NB4 (cell line): ENCODE results near the gene OTULINL.

Experiments used
- MYC ChIP-seq: IDR thresholded peaks from 2 replicates; pipeline ENCODE4 v1.6.1; 2011; ENCODE audit warnings: low read depth, low read length
- TF ChIP-seq, protein P1 (sequence below): IDR thresholded peaks from one replicate; pipeline ENCODE4 v1.5.1; 2012; ENCODE audit warnings: low read depth, low read length

DNA sequence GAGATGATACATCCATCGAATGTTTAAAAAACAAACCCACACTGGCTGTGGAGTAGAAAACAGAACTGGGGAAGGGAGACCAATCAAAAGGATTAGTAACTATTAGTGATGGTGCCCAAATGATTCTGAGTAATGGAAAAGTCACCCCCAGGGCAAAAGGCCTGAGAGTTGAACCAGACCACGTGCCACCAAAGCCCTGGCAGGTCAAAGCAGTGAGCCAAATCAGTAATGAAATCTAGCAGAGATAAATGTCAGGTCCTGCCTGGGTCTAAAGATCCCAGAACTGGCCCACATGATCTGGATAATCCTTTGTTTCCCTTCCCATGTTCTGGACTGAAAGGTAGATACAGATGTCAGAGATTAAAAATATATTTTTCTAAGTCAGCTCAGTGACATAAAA lies 9.4 kb downstream of the OTULINL start:
- TF ChIP-seq, protein P1, sequence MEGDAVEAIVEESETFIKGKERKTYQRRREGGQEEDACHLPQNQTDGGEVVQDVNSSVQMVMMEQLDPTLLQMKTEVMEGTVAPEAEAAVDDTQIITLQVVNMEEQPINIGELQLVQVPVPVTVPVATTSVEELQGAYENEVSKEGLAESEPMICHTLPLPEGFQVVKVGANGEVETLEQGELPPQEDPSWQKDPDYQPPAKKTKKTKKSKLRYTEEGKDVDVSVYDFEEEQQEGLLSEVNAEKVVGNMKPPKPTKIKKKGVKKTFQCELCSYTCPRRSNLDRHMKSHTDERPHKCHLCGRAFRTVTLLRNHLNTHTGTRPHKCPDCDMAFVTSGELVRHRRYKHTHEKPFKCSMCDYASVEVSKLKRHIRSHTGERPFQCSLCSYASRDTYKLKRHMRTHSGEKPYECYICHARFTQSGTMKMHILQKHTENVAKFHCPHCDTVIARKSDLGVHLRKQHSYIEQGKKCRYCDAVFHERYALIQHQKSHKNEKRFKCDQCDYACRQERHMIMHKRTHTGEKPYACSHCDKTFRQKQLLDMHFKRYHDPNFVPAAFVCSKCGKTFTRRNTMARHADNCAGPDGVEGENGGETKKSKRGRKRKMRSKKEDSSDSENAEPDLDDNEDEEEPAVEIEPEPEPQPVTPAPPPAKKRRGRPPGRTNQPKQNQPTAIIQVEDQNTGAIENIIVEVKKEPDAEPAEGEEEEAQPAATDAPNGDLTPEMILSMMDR: no peak
- TF ChIP-seq MYC: no peak
